PC-9 (cell line): ENCODE data around the gene KIAA2012. TPM values are rescaled to one million over a fixed set of nuclear protein-coding genes. Genes with fewer than 3 reads are reported as not detected.
"Not testable (repeated sequence)": the region's sequence is repeated elsewhere in the genome, so short reads cannot be mapped to it uniquely, and the experiment has no call there.

ENCODE experiments used
- BruUV-seq: library from RNA; stranded (reverse); fragments of 400-500 nt; replicated peaks from 2 replicates; lab custom pipeline; 2021; lab: Mats Ljungman, UMichigan
- CTCF ChIA-PET: fragments of 300-600 bp; sonication (Branson Sonifier 250); formaldehyde crosslinking; loops from one replicate; lab custom pipeline; 2022; ENCODE audit warnings: antibody characterized with exemption; lab: Charles Lee
- POLR2A ChIA-PET: fragments of 300-600 bp; sonication (Branson Sonifier 250); formaldehyde crosslinking; loops from one replicate; lab custom pipeline; 2022; ENCODE audit warnings: antibody characterized with exemption; ENCODE audit not compliant: unreplicated experiment; lab: Charles Lee
- DNase-seq, 2 experiments: peaks; one replicate each; pipeline versions ENCODE4 v3.0.0 to v3.0.0-alpha.2; 2015 to 2022; ENCODE audit warnings: mixed read lengths in 1 of 2
- H2AFZ ChIP-seq: fragments of 200-600 bp; sonication (generic); 2 replicates; pipeline ENCODE4 v1.8.1; 2017; ENCODE audit warnings: antibody characterized with exemption
- H3F3A ChIP-seq: fragments of 200-600 bp; sonication (generic); 2 replicates; pipeline ENCODE4 v1.8.1; 2017; ENCODE audit warnings: antibody characterized with exemption, mild to moderate bottlenecking, low read depth; ENCODE audit not compliant: insufficient read depth
- H3K27ac ChIP-seq: fragments of 200-600 bp; sonication (generic); 2 replicates; pipeline ENCODE4 v1.6.1; 2016; ENCODE audit warnings: mixed run types
- H3K27me3 ChIP-seq: fragments of 200-600 bp; sonication (generic); 2 replicates; pipeline ENCODE4 v1.6.1; 2016; ENCODE audit warnings: low read depth, mixed run types; ENCODE audit not compliant: insufficient read depth
- H3K36me3 ChIP-seq: fragments of 200-600 bp; sonication (generic); 2 replicates; pipeline ENCODE4 v1.6.1; 2016; ENCODE audit warnings: low read depth, mixed run types
- H3K4me1 ChIP-seq: fragments of 200-600 bp; sonication (generic); replicated peaks from 2 replicates; pipeline ENCODE4 v1.6.1; 2016; ENCODE audit warnings: mixed run types; ENCODE audit not compliant: insufficient read depth
- H3K4me2 ChIP-seq: fragments of 200-600 bp; sonication (generic); 2 replicates; pipeline ENCODE4 v1.6.1; 2017; ENCODE audit warnings: mixed run types
- H3K4me3 ChIP-seq: fragments of 200-600 bp; sonication (generic); 2 replicates; pipeline ENCODE4 v1.6.1; 2016; ENCODE audit warnings: mixed run types
- H3K79me2 ChIP-seq: fragments of 200-600 bp; sonication (generic); 2 replicates; pipeline ENCODE4 v1.6.1; 2017; ENCODE audit warnings: low read depth, mixed run types
- H3K9me2 ChIP-seq: fragments of 200-600 bp; sonication (generic); 2 replicates; pipeline ENCODE4 v1.8.1; 2017; ENCODE audit warnings: mild to moderate bottlenecking; ENCODE audit not compliant: insufficient read depth
- H3K9me3 ChIP-seq: fragments of 200-600 bp; sonication (generic); 2 replicates; pipeline ENCODE4 v1.8.1; 2016; ENCODE audit warnings: low read depth; ENCODE audit not compliant: insufficient read depth
- H4K20me1 ChIP-seq: fragments of 200-600 bp; sonication (generic); 2 replicates; pipeline ENCODE4 v1.8.1; 2017; ENCODE audit not compliant: insufficient read depth
- CTCF ChIP-seq: fragments of 200-600 bp; sonication (generic); conservative IDR thresholded peaks from 2 replicates; pipeline ENCODE4 v1.6.1; 2017; ENCODE audit warnings: mixed run types, antibody characterized with exemption, mild to moderate bottlenecking, moderate library complexity
- EZH2 ChIP-seq: fragments of 200-600 bp; sonication (generic); IDR thresholded peaks from 2 replicates; pipeline ENCODE4 v1.8.0; 2017; ENCODE audit warnings: antibody characterized with exemption, low read depth
- intact Hi-C: fragments of 100-400 bp; cut with micrococcal nuclease; formaldehyde crosslinking; loops from one replicate; pipeline ENCODE4 v1.10.0; 2022; ENCODE audit not compliant: unreplicated experiment
- total RNA-seq: library from RNA; stranded (reverse); gene quantifications from 2 replicates; pipeline ENCODE4 v1.2.3, GENCODE V29; 2021

KIAA2012 gene
- total RNA-seq, 1 experiment from 2014 or later: not detected

DNA sequence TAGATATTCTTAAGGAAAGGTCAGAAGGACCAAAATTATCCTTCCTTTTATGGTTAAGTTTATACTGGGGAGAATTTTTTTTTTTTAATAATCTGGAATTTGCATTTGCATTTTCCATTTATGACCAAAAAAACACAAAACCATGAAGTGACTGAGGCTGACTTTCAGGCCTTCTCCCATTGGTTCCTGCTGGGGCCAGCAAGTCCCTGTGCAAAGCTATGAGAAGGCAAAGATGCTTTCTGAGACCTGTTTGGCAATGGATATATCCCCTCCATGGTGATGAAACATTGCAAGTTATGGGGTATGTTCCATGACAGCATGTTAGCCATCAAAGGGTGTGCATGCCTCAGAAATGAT is 60.8 kb downstream of the KIAA2012 start:
- H3K27me3 ChIP-seq: no peaks in the 10 kb centered on the region
- no TSS peak for BruUV-seq
- no peaks in the 10 kb centered on the region for H3K9me3 ChIP-seq
- H3F3A ChIP-seq: peaks cover 11% of the 10 kb centered on the region; the same call in 1 of the 2 replicates
- no peak for TF ChIP-seq EZH2
- TF ChIP-seq CTCF: no peak
- peaks cover 9% of the 10 kb centered on the region; the same call in 1 of the 2 replicates for H3K4me1 ChIP-seq
- H3K36me3 ChIP-seq: no peaks in the 10 kb centered on the region
- DNase-seq: no peak
- intact Hi-C loops: no loop called here
- H3K27ac ChIP-seq: no peak overlapping the region
- CTCF ChIA-PET: interaction anchor here (0.6 kb wide), 1 partner anchor 11 kb away, joined by 4 read pairs; no protein-coding TSS in a partner anchor
- POLR2A ChIA-PET: no interaction called here
- H3K9me2 ChIP-seq: no peaks in the 10 kb centered on the region
- H3K4me2 ChIP-seq: no peak overlapping the region
- no peak overlapping the region for H2AFZ ChIP-seq
- no peaks in the 10 kb centered on the region for H4K20me1 ChIP-seq
- no peak overlapping the region for H3K4me3 ChIP-seq
- H3K79me2 ChIP-seq: no peaks in the 10 kb centered on the region

- Histone ChIP-seq H3K4me2 (0 out of 2 replicates have a peak overlapping the region, but pooled peaks have one; percentile 9), H3F3A (peaks cover 11% of the 10 kb centered on the region; the same call in 1 of the 2 replicates), H4K20me1 (no peaks in the 10 kb centered on the region), H3K4me3 (no peak overlapping the region), H3K27ac (no peak overlapping the region), H3K27me3 (no peaks in the 10 kb centered on the region), H2AFZ (no peak overlapping the region), H3K9me2 (no peaks in the 10 kb centered on the region), H3K36me3 (no peaks in the 10 kb centered on the region), H3K4me1 (peaks cover 9% of the 10 kb centered on the region; the same call in 1 of the 2 replicates), H3K79me2 (no peaks in the 10 kb centered on the region), H3K9me3 (no peaks in the 10 kb centered on the region)
- POLR2A ChIA-PET: no interaction called here
- CTCF ChIA-PET: no interaction called here
- DNase-seq: peak in 1 of 2 experiments; percentile 79
- no peak for TF ChIP-seq EZH2
- TF ChIP-seq CTCF: no peak
- intact Hi-C loops: no loop called here
- BruUV-seq: no TSS peak
Measured at GRCh38 chr2:202135091-202135874, 62.2 kb downstream of the KIAA2012 start.

- H3K9me2 ChIP-seq, H4K20me1 ChIP-seq, POLR2A ChIA-PET, H3K36me3 ChIP-seq, H3K27me3 ChIP-seq, H3K4me1 ChIP-seq, H3K27ac ChIP-seq, H2AFZ ChIP-seq, H3K9me3 ChIP-seq, DNase-seq, CTCF ChIA-PET, intact Hi-C loops, BruUV-seq, H3K4me3 ChIP-seq, H3K79me2 ChIP-seq: not testable (repeated sequence)
- H3K4me2 ChIP-seq: 0 out of 2 replicates have a peak overlapping the region, but pooled peaks have one; percentile 9
- peaks cover 11% of the 10 kb centered on the region; the same call in 1 of the 2 replicates for H3F3A ChIP-seq
Measured at GRCh38 chr2:202136039-202136438, 63.0 kb downstream of the KIAA2012 start.
